K562 (cell line): Measurements from ENCODE around the gene IL17RC. TPM values are rescaled to one million over a fixed set of nuclear protein-coding genes. Genes with fewer than 3 reads are reported as not detected.

ENCODE experiments used
- BMI1 ChIP-seq: fragments of 150-350 bp; IDR thresholded peaks from 2 replicates; pipeline ENCODE4 v1.6.1; 2014; ENCODE audit warnings: low read length
- E2F6 ChIP-seq, 2 experiments: IDR thresholded peaks; 2 replicates each; pipeline ENCODE4 v1.6.1; 2011; ENCODE audit warnings: borderline replicate concordance in 1 of 2, control low read depth in 1 of 2, low read depth in 1 of 2, low read length in 1 of 2, mild to moderate bottlenecking in 1 of 2, mixed read lengths in 1 of 2, moderate library complexity in 1 of 2; ENCODE audit not compliant: insufficient read depth in 1 of 2, insufficient read length in 1 of 2, poor library complexity in 1 of 2, severe bottlenecking in 1 of 2; ENCODE audit errors: extremely low read depth in 1 of 2
- HDAC8 ChIP-seq: fragments of 450-650 bp; IDR thresholded peaks from 2 replicates; pipeline ENCODE4 v1.6.1; 2016; ENCODE audit warnings: mild to moderate bottlenecking, missing genetic modification characterization, moderate library complexity, missing compliant biosample characterization
- HNRNPLL ChIP-seq: fragments of 200-400 bp; formaldehyde crosslinking; IDR thresholded peaks from 2 replicates; pipeline ENCODE4 v1.6.1; 2017; ENCODE audit warnings: low read length, low read depth, mild to moderate bottlenecking; ENCODE audit not compliant: poor library complexity, severe bottlenecking
- HSF4 ChIP-seq: fragments of 250-450 bp; sonication (Bioruptor Pico); IDR thresholded peaks from 2 replicates; pipeline ENCODE4 v2.1.2; 2022; ENCODE audit warnings: mild to moderate bottlenecking, moderate library complexity, borderline replicate concordance
- KLF13 ChIP-seq: fragments of 450-650 bp; IDR thresholded peaks from 2 replicates; pipeline ENCODE4 v1.6.1; 2016; ENCODE audit warnings: missing genetic modification characterization, low read depth, mild to moderate bottlenecking, missing compliant biosample characterization, moderate library complexity, borderline replicate concordance
- POLR2G ChIP-seq: fragments of 200-400 bp; formaldehyde crosslinking; IDR thresholded peaks from 2 replicates; pipeline ENCODE4 v1.6.1; 2017; ENCODE audit warnings: low read depth, mild to moderate bottlenecking, antibody characterized with exemption, low read length, moderate library complexity
- RAD21 ChIP-seq, 2 experiments: fragments of 250-450 bp in 1 of 2; fragments of 450-650 bp in 1 of 2; sonication (Bioruptor Pico) in 1 of 2; formaldehyde crosslinking in 1 of 2; IDR thresholded peaks in 1 of 2; conservative IDR thresholded peaks in 1 of 2; 2 replicates each; pipeline versions ENCODE4 v1.4.0 to v1.8.0; 2020 to 2022; ENCODE audit warnings: mild to moderate bottlenecking in 2 of 2, moderate library complexity in 1 of 2
- RERE ChIP-seq: sonication (generic); formaldehyde crosslinking; IDR thresholded peaks from 2 replicates; pipeline ENCODE4 v1.8.0; 2023; ENCODE audit warnings: missing genetic modification reagents, mild to moderate bottlenecking, borderline replicate concordance
- SMAD4 ChIP-seq: fragments of 250-450 bp; sonication (Bioruptor Pico); conservative IDR thresholded peaks from 2 replicates; pipeline ENCODE4 v1.8.0; 2021; ENCODE audit warnings: inconsistent platforms, mild to moderate bottlenecking, moderate library complexity
- ZNF644 ChIP-seq: fragments of 200-800 bp; sonication (Bioruptor generic); IDR thresholded peaks from 2 replicates; pipeline ENCODE4 v1.6.1; 2016; ENCODE audit warnings: low read depth, missing genetic modification characterization, missing compliant biosample characterization
- polyA plus RNA-seq, 8 experiments: library from polyadenylated mRNA; depleted of rRNA in 4 of 8; stranded (reverse) in 5 of 8; unstranded in 3 of 8; fragments of >200 nt; fragmentation: Nextera tagmentation in 2 of 8; fragmentation: Illumina TruSeq in 1 of 8; extraction: Ambion mirVana in 2 of 8; extraction: Trizol in 1 of 8; gene quantifications; 2 replicates each; pipeline versions ENCODE4 v1.2.1 to v1.2.3, GENCODE V29; 2011 to 2014; ENCODE audit warnings: inconsistent platforms in 1 of 8, missing spikeins in 1 of 8
- total RNA-seq, 7 experiments: library from RNA; depleted of rRNA in 6 of 7; stranded (reverse); fragments of >200 nt in 6 of 7; fragmentation: Illumina TruSeq in 2 of 7; extraction: Trizol in 2 of 7; gene quantifications; 2 replicates each; pipeline versions ENCODE4 v1.2.1 to v1.2.3, GENCODE V29; 2011 to 2021; ENCODE audit warnings: low replicate concordance in 1 of 7
- TF ChIP-seq, protein P1 (sequence below): sonication (generic); formaldehyde crosslinking; IDR thresholded peaks from 2 replicates; pipeline ENCODE4 v1.9.0; 2022; ENCODE audit warnings: mild to moderate bottlenecking, missing genetic modification reagents
- TF ChIP-seq, protein P2 (sequence below): IDR thresholded peaks from 2 replicates; pipeline ENCODE4 v1.6.1; 2016; ENCODE audit warnings: missing genetic modification characterization, missing compliant biosample characterization
- TF ChIP-seq, protein P3 (sequence below): fragments of 250-450 bp; sonication (Bioruptor Pico); IDR thresholded peaks from 2 replicates; pipeline ENCODE4 v1.5.0; 2022; ENCODE audit warnings: mild to moderate bottlenecking

IL17RC gene
- total and polyA plus RNA-seq, 9 of the 15 experiments (the other 6 are each of a cell fraction or from before 2014, with no cell fraction given), result 0.15 to 11.4 (median 7.1) TPM; not detected in 1

- TF ChIP-seq RERE (CRISPR knock-in tag) (no peak), KLF13 (no peak), HSF4 (CRISPR knock-in tag) (no peak), HNRNPLL (no peak), RAD21 (CRISPR knock-in tag; conservative IDR thresholded peaks at IDR 0.05 in 1 of 2, IDR thresholded peaks at IDR 0.05 in 1 of 2) (peak in 1 of 2 experiments; percentile 21; a peak in 1 of 4 replicates), SMAD4 (CRISPR knock-in tag) (no peak), E2F6 (IDR thresholded peaks at IDR 0.05; ENCODE audit: borderline replicate concordance in 1 of 2, extremely low read depth in 1 of 2, insufficient read depth in 1 of 2, insufficient read length in 1 of 2, low read depth in 1 of 2, low read length in 1 of 2, poor library complexity in 1 of 2, severe bottlenecking in 1 of 2) (no peak), HDAC8 (tag) (no peak), BMI1 (no peak), POLR2G (no peak), ZNF644 (tag) (no peak)
- TF ChIP-seq, protein P1, sequence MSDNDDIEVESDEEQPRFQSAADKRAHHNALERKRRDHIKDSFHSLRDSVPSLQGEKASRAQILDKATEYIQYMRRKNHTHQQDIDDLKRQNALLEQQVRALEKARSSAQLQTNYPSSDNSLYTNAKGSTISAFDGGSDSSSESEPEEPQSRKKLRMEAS (CRISPR knock-in tag), result 0 out of 2 replicates have a peak, but pooled peaks have one; percentile 13
- TF ChIP-seq, protein P2, sequence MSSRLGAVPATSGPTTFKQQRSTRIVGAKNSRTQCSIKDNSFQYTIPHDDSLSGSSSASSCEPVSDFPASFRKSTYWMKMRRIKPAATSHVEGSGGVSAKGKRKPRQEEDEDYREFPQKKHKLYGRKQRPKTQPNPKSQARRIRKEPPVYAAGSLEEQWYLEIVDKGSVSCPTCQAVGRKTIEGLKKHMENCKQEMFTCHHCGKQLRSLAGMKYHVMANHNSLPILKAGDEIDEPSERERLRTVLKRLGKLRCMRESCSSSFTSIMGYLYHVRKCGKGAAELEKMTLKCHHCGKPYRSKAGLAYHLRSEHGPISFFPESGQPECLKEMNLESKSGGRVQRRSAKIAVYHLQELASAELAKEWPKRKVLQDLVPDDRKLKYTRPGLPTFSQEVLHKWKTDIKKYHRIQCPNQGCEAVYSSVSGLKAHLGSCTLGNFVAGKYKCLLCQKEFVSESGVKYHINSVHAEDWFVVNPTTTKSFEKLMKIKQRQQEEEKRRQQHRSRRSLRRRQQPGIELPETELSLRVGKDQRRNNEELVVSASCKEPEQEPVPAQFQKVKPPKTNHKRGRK (tag), result no peak
- TF ChIP-seq, protein P3, sequence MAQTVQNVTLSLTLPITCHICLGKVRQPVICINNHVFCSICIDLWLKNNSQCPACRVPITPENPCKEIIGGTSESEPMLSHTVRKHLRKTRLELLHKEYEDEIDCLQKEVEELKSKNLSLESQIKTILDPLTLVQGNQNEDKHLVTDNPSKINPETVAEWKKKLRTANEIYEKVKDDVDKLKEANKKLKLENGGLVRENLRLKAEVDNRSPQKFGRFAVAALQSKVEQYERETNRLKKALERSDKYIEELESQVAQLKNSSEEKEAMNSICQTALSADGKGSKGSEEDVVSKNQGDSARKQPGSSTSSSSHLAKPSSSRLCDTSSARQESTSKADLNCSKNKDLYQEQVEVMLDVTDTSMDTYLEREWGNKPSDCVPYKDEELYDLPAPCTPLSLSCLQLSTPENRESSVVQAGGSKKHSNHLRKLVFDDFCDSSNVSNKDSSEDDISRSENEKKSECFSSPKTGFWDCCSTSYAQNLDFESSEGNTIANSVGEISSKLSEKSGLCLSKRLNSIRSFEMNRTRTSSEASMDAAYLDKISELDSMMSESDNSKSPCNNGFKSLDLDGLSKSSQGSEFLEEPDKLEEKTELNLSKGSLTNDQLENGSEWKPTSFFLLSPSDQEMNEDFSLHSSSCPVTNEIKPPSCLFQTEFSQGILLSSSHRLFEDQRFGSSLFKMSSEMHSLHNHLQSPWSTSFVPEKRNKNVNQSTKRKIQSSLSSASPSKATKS (CRISPR knock-in tag), result no peak
These were observed 39.9 kb upstream of the IL17RC start (continued) for GRCh38 chr3:9876991-9877390.
